Natural killer cell (primary cell): ENCODE measurements around the gene EP400. TPM values are rescaled to one million over a fixed set of nuclear protein-coding genes. Genes with fewer than 3 reads are reported as not detected.
A peak's percentile ranks its signal among the peaks of the same experiment; 100 is the strongest.
"Not testable (repeated sequence)": the region's sequence is repeated elsewhere in the genome, so short reads cannot be mapped to it uniquely, and the experiment has no call there.

ENCODE experiments used
- ATAC-seq, 3 donors: fragments of 150-1000 bp in 2 of 3; fragments of 200-7000 bp in 1 of 3; cut with Tn5 transposase; 1 replicate in 1 of 3; 2 replicates in 2 of 3; pipeline ENCODE4 v1.10.0; 2021; ENCODE audit warnings: mild to moderate bottlenecking in 2 of 3, moderate library complexity in 2 of 3
- DNase-seq, 2 donors: peaks; one replicate each; pipeline versions ENCODE4 v3.0.0 to v3.0.0-alpha.2; 2013 to 2021; ENCODE audit warnings: mixed read lengths in 1 of 2
- H3K27ac ChIP-seq: one replicate; pipeline ENCODE4 v1.5.1; 2013; ENCODE audit warnings: mild to moderate bottlenecking, low read length
- H3K27me3 ChIP-seq: one replicate; pipeline ENCODE4 v1.6.1; 2013; ENCODE audit warnings: low read length; ENCODE audit not compliant: control insufficient read depth, insufficient read depth
- H3K36me3 ChIP-seq: one replicate; pipeline ENCODE4 v1.6.1; 2013; ENCODE audit warnings: low read length; ENCODE audit not compliant: control insufficient read depth, insufficient read depth
- H3K4me1 ChIP-seq: one replicate; pipeline ENCODE4 v1.6.1; 2013; ENCODE audit warnings: low read length; ENCODE audit not compliant: control insufficient read depth, insufficient read depth
- H3K4me3 ChIP-seq: one replicate; pipeline ENCODE4 v1.5.1; 2013; ENCODE audit warnings: low read length
- H3K9me3 ChIP-seq: one replicate; pipeline ENCODE4 v1.6.1; 2013; ENCODE audit warnings: low read length; ENCODE audit not compliant: control insufficient read depth, insufficient read depth
- H3K27ac Mint-ChIP-seq, 2 donors: one replicate each; pipeline ENCODE4 v1.8.0; 2022; ENCODE audit warnings: mild to moderate bottlenecking in 2 of 2, mixed read lengths in 2 of 2, moderate library complexity in 1 of 2
- H3K27me3 Mint-ChIP-seq, 2 donors: one replicate each; pipeline ENCODE4 v1.8.0; 2022; ENCODE audit warnings: low read depth in 2 of 2, mixed read lengths in 2 of 2
- H3K36me3 Mint-ChIP-seq: one replicate; pipeline ENCODE4 v1.8.0; 2022; ENCODE audit warnings: mixed read lengths
- H3K4me1 Mint-ChIP-seq, 2 donors: one replicate each; pipeline ENCODE4 v1.8.0; 2022; ENCODE audit warnings: mixed read lengths in 2 of 2
- H3K4me3 Mint-ChIP-seq: one replicate; pipeline ENCODE4 v1.8.0; 2022; ENCODE audit warnings: mild to moderate bottlenecking, moderate library complexity, mixed read lengths
- H3K9me3 Mint-ChIP-seq, 2 donors: one replicate each; pipeline ENCODE4 v1.8.0; 2022; ENCODE audit warnings: mixed read lengths in 2 of 2
- CTCF ChIP-seq: fragments of 200-600 bp; IDR thresholded peaks from one replicate; pipeline ENCODE4 v1.8.0; 2022; ENCODE audit warnings: antibody characterized with exemption
- WGBS: methylation state at CpG from one replicate; pipeline ENCODE4 v1.1.7; 2013; ENCODE audit warnings: missing lambda C conversion rate; ENCODE audit not compliant: insufficient coverage; 5-methylcytosine and 5-hydroxymethylcytosine counted together
- intact Hi-C: fragments of 100-400 bp; cut with micrococcal nuclease; formaldehyde crosslinking; loops from one replicate; pipeline ENCODE4 v1.14.2; 2022
- total RNA-seq, 4 donors: library from RNA; stranded (reverse); fragments of 120-200 nt in 1 of 4; gene quantifications; one replicate each; pipeline versions ENCODE4 v1.2.3 to v1.2.4, GENCODE V29; 2013 to 2022

EP400 gene
- total RNA-seq, 3 donors from 2014 or later (not counting 1 experiment from before 2014, with no cell fraction given): 62.8 to 81.1 (median 80.1) TPM

- H3K27ac Mint-ChIP-seq: no peak overlapping the region
- intact Hi-C loops: no loop called here
- peaks cover 7% of the 10 kb centered on the region for H3K4me1 ChIP-seq
- no peak overlapping the region for H3K4me3 Mint-ChIP-seq
- H3K36me3 ChIP-seq: peaks cover 28% of the 10 kb centered on the region
- no peak overlapping the region for H3K27ac ChIP-seq
- H3K9me3 Mint-ChIP-seq: no peaks in the 10 kb centered on the region
- DNase-seq (no peak), ATAC-seq (no peak)
- H3K36me3 Mint-ChIP-seq: no peaks in the 10 kb centered on the region
- 95% methylated on average over 12 of the region's 12 CpGs for WGBS
- TF ChIP-seq CTCF: no peak
- H3K9me3 ChIP-seq: no peaks in the 10 kb centered on the region
- no peaks in the 10 kb centered on the region for H3K27me3 ChIP-seq
- no peaks in the 10 kb centered on the region for H3K27me3 Mint-ChIP-seq
- H3K4me1 Mint-ChIP-seq: peaks cover 7 to 12% of the 10 kb centered on the region in 2 donors
- H3K4me3 ChIP-seq: no peak overlapping the region
Observed at GRCh38 chr12:132079695-132080094, 130.0 kb downstream of the EP400 start.

GRCh38 chr12:132080515-132080914, 130.8 kb downstream of the EP400 start:
- H3K27ac Mint-ChIP-seq, H3K9me3 ChIP-seq, H3K4me3 ChIP-seq, H3K9me3 Mint-ChIP-seq, H3K27me3 ChIP-seq, DNase-seq, H3K36me3 Mint-ChIP-seq, ATAC-seq, H3K4me3 Mint-ChIP-seq, intact Hi-C loops, H3K27me3 Mint-ChIP-seq, H3K27ac ChIP-seq: not testable (repeated sequence)
- H3K4me1 Mint-ChIP-seq: peaks cover 15 to 19% of the 10 kb centered on the region in 2 donors
- Histone ChIP-seq H3K36me3 (peaks cover 28% of the 10 kb centered on the region), H3K4me1 (peaks cover 15% of the 10 kb centered on the region)
- 89% methylated on average over 7 of the region's 7 CpGs for WGBS

- intact Hi-C loops: no loop called here
- Mint-ChIP-seq H3K27ac (no peak overlapping the region), H3K36me3 (no peaks in the 10 kb centered on the region), H3K9me3 (no peaks in the 10 kb centered on the region), H3K27me3 (no peaks in the 10 kb centered on the region), H3K4me1 (peaks cover 18 to 25% of the 10 kb centered on the region in 2 donors), H3K4me3 (no peak overlapping the region)
- 94% methylated on average over 9 of the region's 9 CpGs for WGBS
- Histone ChIP-seq H3K36me3 (peaks cover 21% of the 10 kb centered on the region), H3K9me3 (no peaks in the 10 kb centered on the region), H3K27me3 (no peaks in the 10 kb centered on the region), H3K27ac (no peak overlapping the region), H3K4me3 (no peak overlapping the region), H3K4me1 (peaks cover 15% of the 10 kb centered on the region)
- DNase-seq (no peak), ATAC-seq (no peak)
- no peak for TF ChIP-seq CTCF
Observed at GRCh38 chr12:132081423-132081822, 131.7 kb downstream of the EP400 start.

GRCh38 chr12:132083614-132083940, 133.8 kb downstream of the EP400 start:
- H3K4me3 Mint-ChIP-seq: peak overlapping the region; percentile 91
- ATAC-seq (no peak), DNase-seq (no peak)
- no peaks in the 10 kb centered on the region for H3K36me3 Mint-ChIP-seq
- H3K9me3 Mint-ChIP-seq: no peaks in the 10 kb centered on the region
- no peaks in the 10 kb centered on the region for H3K9me3 ChIP-seq
- no peak for TF ChIP-seq CTCF
- H3K4me1 ChIP-seq: peaks cover 15% of the 10 kb centered on the region
- H3K36me3 ChIP-seq: peaks cover 2% of the 10 kb centered on the region
- H3K4me3 ChIP-seq: peak overlapping the region; percentile 67
- intact Hi-C loops: no loop called here
- 13% methylated on average over 8 of the region's 8 CpGs for WGBS
- H3K27ac Mint-ChIP-seq: peak overlapping the region; percentile 58 to 73
- peaks cover 21 to 29% of the 10 kb centered on the region in 2 donors for H3K4me1 Mint-ChIP-seq
- peak overlapping the region; percentile 36 for H3K27ac ChIP-seq
- no peaks in the 10 kb centered on the region for H3K27me3 Mint-ChIP-seq
- H3K27me3 ChIP-seq: no peaks in the 10 kb centered on the region
